H1 (cell line): ENCODE data around the gene COX17. TPM values are rescaled to one million over a fixed set of nuclear protein-coding genes. Genes with fewer than 3 reads are reported as not detected.

Source experiments
- CTCF ChIA-PET: fragments of 300-600 bp; sonication (Branson Sonifier 250); formaldehyde crosslinking; loops from one replicate; lab custom pipeline; 2021; ENCODE audit not compliant: partially characterized antibody; lab: Charles Lee
- POLR2A ChIA-PET: fragments of 300-600 bp; sonication (Branson Sonifier 250); formaldehyde crosslinking; loops from one replicate; lab custom pipeline; 2021; ENCODE audit warnings: inconsistent platforms; ENCODE audit not compliant: partially characterized antibody; lab: Charles Lee
- DNase-seq, 2 experiments: peaks; one replicate each; pipeline versions ENCODE4 v3.0.0 to v3.0.0-alpha.2; 2010 to 2022; ENCODE audit warnings: low spot score in 2 of 2, low read depth in 1 of 2, mixed read lengths in 1 of 2
- FAIRE-seq: peaks from 2 replicates; lab custom pipeline; 2011; peaks lifted over from hg19 to GRCh38; lab: Jason Lieb, UNC
- H2AFZ ChIP-seq: 2 replicates; pipeline ENCODE4 v1.8.1; 2012; ENCODE audit warnings: low read length, inconsistent platforms
- H2AK5ac ChIP-seq: 2 replicates; pipeline ENCODE4 v1.6.1; 2013; ENCODE audit warnings: low read depth, low read length
- H2BK120ac ChIP-seq: replicated peaks from 2 replicates; pipeline ENCODE3; 2013; ENCODE audit warnings: low read depth, low read length, inconsistent platforms
- H2BK12ac ChIP-seq: 2 replicates; pipeline ENCODE4 v1.6.1; 2013; ENCODE audit warnings: low read depth, low read length
- H2BK15ac ChIP-seq: 2 replicates; pipeline ENCODE4 v1.6.1; 2013; ENCODE audit warnings: low read length
- H2BK20ac ChIP-seq: 2 replicates; pipeline ENCODE4 v1.6.1; 2013; ENCODE audit warnings: low read length
- H2BK5ac ChIP-seq: 2 replicates; pipeline ENCODE4 v1.6.1; 2013; ENCODE audit warnings: low read depth, low read length
- H3K14ac ChIP-seq: 2 replicates; pipeline ENCODE4 v1.6.1; 2013; ENCODE audit warnings: inconsistent platforms; ENCODE audit not compliant: insufficient read length
- H3K18ac ChIP-seq: 2 replicates; pipeline ENCODE4 v1.6.1; 2013; ENCODE audit warnings: low read length; ENCODE audit errors: extremely low read depth
- H3K23ac ChIP-seq: 2 replicates; pipeline ENCODE4 v1.6.1; 2013; ENCODE audit warnings: inconsistent platforms; ENCODE audit not compliant: insufficient read length
- H3K23me2 ChIP-seq: 2 replicates; pipeline ENCODE4 v1.6.1; 2013; ENCODE audit warnings: low read depth, low read length
- H3K27ac ChIP-seq: 2 replicates; pipeline ENCODE4 v1.6.1; 2011; ENCODE audit warnings: low read depth, low read length, inconsistent platforms
- H3K27me3 ChIP-seq, 4 experiments: replicated peaks in 1 of 4; 1 replicate in 1 of 4; 2 replicates in 3 of 4; pipeline versions ENCODE4 v1.6.1 to v1.8.1; 2011 to 2013; ENCODE audit warnings: low read length in 3 of 4, mild to moderate bottlenecking in 3 of 4, inconsistent platforms in 2 of 4, mixed read lengths in 2 of 4, moderate library complexity in 1 of 4; ENCODE audit not compliant: control insufficient read depth in 3 of 4, insufficient read depth in 3 of 4; ENCODE audit errors: extremely low read depth in 1 of 4
- H3K36me3 ChIP-seq, 4 experiments: 2 replicates each; pipeline versions ENCODE4 v1.6.1 to v1.8.1; 2011 to 2013; ENCODE audit warnings: mild to moderate bottlenecking in 4 of 4, low read length in 3 of 4, moderate library complexity in 2 of 4, control low read depth in 1 of 4, inconsistent platforms in 1 of 4; ENCODE audit not compliant: insufficient read depth in 4 of 4, control insufficient read depth in 2 of 4
- H3K4ac ChIP-seq: replicated peaks from 2 replicates; pipeline ENCODE3; 2013; ENCODE audit warnings: low read length, low read depth, mixed read lengths, inconsistent platforms; ENCODE audit not compliant: insufficient read length
- H3K4me1 ChIP-seq, 4 experiments: replicated peaks in 1 of 4; 1 replicate in 1 of 4; 2 replicates in 3 of 4; pipeline versions ENCODE4 v1.6.1 to v1.8.1; 2011 to 2013; ENCODE audit warnings: low read length in 3 of 4, inconsistent platforms in 2 of 4, mixed read lengths in 1 of 4; ENCODE audit not compliant: insufficient read depth in 4 of 4, control insufficient read depth in 3 of 4
- H3K4me2 ChIP-seq, 2 experiments: 2 replicates each; pipeline versions ENCODE4 v1.6.1 to v1.8.1; 2011 to 2013; ENCODE audit warnings: low read depth in 2 of 2, low read length in 2 of 2, control low read depth in 1 of 2, inconsistent platforms in 1 of 2, mild to moderate bottlenecking in 1 of 2; ENCODE audit not compliant: insufficient read depth in 1 of 2
- H3K4me3 ChIP-seq, 4 experiments: fragments of 200-600, 300-600 bp in 1 of 4; sonication (generic), shearing (Covaris generic), sonication (Bioruptor Twin) in 1 of 4; 2 replicates each; pipeline versions ENCODE4 v1.5.1 to v1.8.1; 2011 to 2016; ENCODE audit warnings: low read length in 4 of 4, low read depth in 3 of 4, control low read depth in 2 of 4, inconsistent platforms in 2 of 4, mild to moderate bottlenecking in 2 of 4, mixed read lengths in 1 of 4, moderate library complexity in 1 of 4; ENCODE audit not compliant: insufficient read depth in 2 of 4; ENCODE audit errors: extremely low read depth in 1 of 4
- H3K56ac ChIP-seq: replicated peaks from 2 replicates; pipeline ENCODE3; 2013; ENCODE audit warnings: low read depth, mild to moderate bottlenecking, mixed read lengths, low read length, inconsistent platforms; ENCODE audit not compliant: insufficient read length
- H3K79me1 ChIP-seq: 2 replicates; pipeline ENCODE4 v1.6.1; 2013; ENCODE audit warnings: low read depth, low read length, control low read depth
- H3K79me2 ChIP-seq, 2 experiments: 2 replicates each; pipeline versions ENCODE4 v1.6.1 to v1.8.1; 2012 to 2013; ENCODE audit warnings: low read length in 2 of 2, mild to moderate bottlenecking in 2 of 2, inconsistent platforms in 1 of 2; ENCODE audit not compliant: insufficient read depth in 2 of 2, control insufficient read depth in 1 of 2
- H3K9ac ChIP-seq, 4 experiments: replicated peaks in 1 of 4; 1 replicate in 1 of 4; 2 replicates in 3 of 4; pipeline versions ENCODE4 v1.6.1 to v1.8.1; 2011 to 2013; ENCODE audit warnings: low read depth in 3 of 4, low read length in 3 of 4, control low read depth in 2 of 4, mild to moderate bottlenecking in 2 of 4, moderate library complexity in 2 of 4, inconsistent platforms in 1 of 4; ENCODE audit errors: extremely low read depth in 1 of 4
- H3K9me3 ChIP-seq, 2 experiments: 2 replicates each; pipeline versions ENCODE4 v1.6.1 to v1.8.1; 2012 to 2013; ENCODE audit warnings: mild to moderate bottlenecking in 2 of 2, moderate library complexity in 2 of 2, control low read depth in 1 of 2, inconsistent platforms in 1 of 2, low read depth in 1 of 2, low read length in 1 of 2, mixed read lengths in 1 of 2; ENCODE audit not compliant: insufficient read depth in 2 of 2
- H4K20me1 ChIP-seq, 2 experiments: replicated peaks in 1 of 2; 2 replicates each; pipeline versions ENCODE3 to v1.8.1; 2011 to 2013; ENCODE audit warnings: inconsistent platforms in 2 of 2, low read length in 2 of 2, mild to moderate bottlenecking in 1 of 2; ENCODE audit not compliant: insufficient read depth in 2 of 2, control insufficient read depth in 1 of 2
- H4K5ac ChIP-seq: 2 replicates; pipeline ENCODE4 v1.6.1; 2013; ENCODE audit warnings: low read length, low read depth, mixed read lengths, inconsistent platforms; ENCODE audit not compliant: insufficient read length
- H4K8ac ChIP-seq: 2 replicates; pipeline ENCODE4 v1.8.0; 2013; ENCODE audit warnings: mild to moderate bottlenecking, moderate library complexity, low read length, inconsistent platforms; ENCODE audit not compliant: insufficient read depth; ENCODE audit errors: extremely low read depth
- H4K91ac ChIP-seq: replicated peaks from 2 replicates; pipeline ENCODE3; 2013; ENCODE audit warnings: low read length, mixed read lengths, inconsistent platforms; ENCODE audit not compliant: insufficient read length
- CEBPB ChIP-seq: IDR thresholded peaks from 2 replicates; pipeline ENCODE4 v1.6.1; 2012; ENCODE audit warnings: low read depth, low read length
- MAX ChIP-seq: IDR thresholded peaks from 2 replicates; pipeline ENCODE4 v1.6.1; 2012; ENCODE audit warnings: inconsistent platforms
- NANOG ChIP-seq: IDR thresholded peaks from 2 replicates; pipeline ENCODE4 v1.6.1; 2011; ENCODE audit warnings: low read length, low read depth, mild to moderate bottlenecking, inconsistent platforms; ENCODE audit not compliant: insufficient read depth, poor library complexity, severe bottlenecking
- NRF1 ChIP-seq: IDR thresholded peaks from 2 replicates; pipeline ENCODE4 v1.6.1; 2011; ENCODE audit warnings: mild to moderate bottlenecking, low read depth, low read length, improper control_type of control experiment
- SIRT6 ChIP-seq: IDR thresholded peaks from one replicate; pipeline ENCODE4 v1.7.1; 2012; ENCODE audit warnings: low read length, inconsistent platforms
- SIX5 ChIP-seq: IDR thresholded peaks from 2 replicates; pipeline ENCODE4 v1.6.1; 2011; ENCODE audit warnings: mild to moderate bottlenecking, low read depth, low read length
- YY1 ChIP-seq: IDR thresholded peaks from 2 replicates; pipeline ENCODE4 v1.6.1; 2011; ENCODE audit warnings: low read depth, mild to moderate bottlenecking, low read length
- WGBS, 2 experiments: shearing (Covaris generic) in 1 of 2; methylation state at CpG; one replicate each; pipeline versions ENCODE4 v1.1.6 to v1.1.7; 2013 to 2015; ENCODE audit warnings: low lambda C conversion rate in 2 of 2, mixed read lengths in 2 of 2, inconsistent platforms in 1 of 2, low coverage in 1 of 2, missing lambda C conversion rate in 1 of 2; ENCODE audit not compliant: insufficient replicate concordance in 2 of 2, insufficient coverage in 1 of 2, insufficient read length in 1 of 2; ENCODE audit errors: extremely low coverage in 1 of 2, missing lambda C conversion rate in 1 of 2; 5-methylcytosine and 5-hydroxymethylcytosine counted together
- polyA plus RNA-seq, 7 experiments: library from polyadenylated mRNA; depleted of rRNA in 3 of 7; stranded (reverse) in 5 of 7; unstranded in 2 of 7; fragments of >200 nt in 5 of 7; fragments of 200-250 nt in 2 of 7; gene quantifications; 1 replicate in 5 of 7; 2 replicates in 1 of 7; 4 replicates in 1 of 7; pipeline versions ENCODE4 v1.2.1 to v1.2.3, GENCODE V29; 2011 to 2013; ENCODE audit warnings: missing spikeins in 2 of 7, mixed read lengths in 2 of 7
- total RNA-seq: library from RNA; stranded (reverse); fragmentation: NEBNext Ultra II Directional; extraction: Animal tissue kit (Norgen Biotek cat#: 25700); gene quantifications from 2 replicates; pipeline ENCODE4 v1.2.1, GENCODE V29; 2021

COX17 gene
- total and polyA plus RNA-seq, 2 of the 8 experiments (the other 6 are each of a cell fraction or from before 2014, with no cell fraction given) = 34.2 to 43.0 TPM

DNA sequence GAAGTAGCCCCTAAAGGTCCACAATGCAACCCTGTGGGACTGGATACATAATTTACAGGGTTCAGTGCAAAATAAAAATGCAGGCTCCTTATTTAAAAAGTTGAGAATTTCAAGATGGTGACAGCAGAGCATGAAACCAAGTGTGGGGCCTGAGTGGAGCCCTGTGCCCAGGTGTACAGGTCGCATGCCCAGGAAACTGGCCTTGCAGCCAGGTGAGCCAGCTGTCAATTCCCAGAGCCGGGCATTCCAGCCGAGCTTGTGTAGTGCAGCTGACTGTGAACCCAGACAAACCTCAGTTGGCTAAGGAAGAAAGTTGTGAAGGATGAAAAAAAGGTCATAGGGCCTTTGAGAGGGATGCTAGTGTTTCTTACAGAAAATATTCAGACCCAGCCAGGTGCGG, 44.4 kb downstream of the COX17 start:
- no peaks in the 10 kb centered on the region for H3K27me3 ChIP-seq
- no peak overlapping the region for H2BK15ac ChIP-seq
- H3K79me2 ChIP-seq = no peaks in the 10 kb centered on the region
- H3K4me1 ChIP-seq = peaks cover 0 to 2% (median 0%) of the 10 kb centered on the region in 4 experiments; a peak in 1 of 7 replicates
- no peak overlapping the region for H3K4ac ChIP-seq
- POLR2A ChIA-PET = interaction anchor here (0.7 kb wide), 1 partner anchor 10 kb away, joined by 3 read pairs; no protein-coding TSS in a partner anchor
- no peaks in the 10 kb centered on the region for H3K79me1 ChIP-seq
- H3K4me2 ChIP-seq = no peak overlapping the region
- H4K5ac ChIP-seq = no peak overlapping the region
- TF ChIP-seq SIRT6 = no peak
- TF ChIP-seq CEBPB = no peak
- no peak for TF ChIP-seq YY1
- no peak for TF ChIP-seq SIX5
- no peak for TF ChIP-seq NRF1
- TF ChIP-seq NANOG = no peak
- TF ChIP-seq MAX = no peak
- no peak overlapping the region for H2BK120ac ChIP-seq
- no peak overlapping the region for H3K27ac ChIP-seq
- H4K20me1 ChIP-seq = no peaks in the 10 kb centered on the region
- CTCF ChIA-PET = interaction anchor here (0.7 to 1.2 kb wide), 2 partner anchors 11 to 131 kb away, joined by 3 read pairs; no protein-coding TSS in a partner anchor
- H3K23ac ChIP-seq = no peak overlapping the region
- no peak overlapping the region for H2BK12ac ChIP-seq
- no peak overlapping the region for H3K14ac ChIP-seq
- no peak overlapping the region for H2AK5ac ChIP-seq
- no peak overlapping the region for H2BK5ac ChIP-seq
- no peak overlapping the region for H4K91ac ChIP-seq
- FAIRE-seq = no peak
- no peak for DNase-seq
- H2AFZ ChIP-seq = no peak overlapping the region
- WGBS, 2 experiments = 93% methylated on average over 4 of the region's 4 CpGs; no CpG with 5 or more reads in 1 of the 2 experiments
- no peak overlapping the region for H2BK20ac ChIP-seq
- H3K23me2 ChIP-seq = no peaks in the 10 kb centered on the region
- no peaks in the 10 kb centered on the region for H3K9me3 ChIP-seq
- no peak overlapping the region for H3K9ac ChIP-seq
- H3K18ac ChIP-seq = no peak overlapping the region
- H4K8ac ChIP-seq = no peak overlapping the region
- H3K36me3 ChIP-seq = no peaks in the 10 kb centered on the region
- no peak overlapping the region for H3K56ac ChIP-seq
- H3K4me3 ChIP-seq = no peak overlapping the region
